Measurements from ENCODE around the gene CNTD1.
"Not testable (repeated sequence)": the region's sequence is repeated elsewhere in the genome, so short reads cannot be mapped to it uniquely, and the experiment has no call there.

DNA sequence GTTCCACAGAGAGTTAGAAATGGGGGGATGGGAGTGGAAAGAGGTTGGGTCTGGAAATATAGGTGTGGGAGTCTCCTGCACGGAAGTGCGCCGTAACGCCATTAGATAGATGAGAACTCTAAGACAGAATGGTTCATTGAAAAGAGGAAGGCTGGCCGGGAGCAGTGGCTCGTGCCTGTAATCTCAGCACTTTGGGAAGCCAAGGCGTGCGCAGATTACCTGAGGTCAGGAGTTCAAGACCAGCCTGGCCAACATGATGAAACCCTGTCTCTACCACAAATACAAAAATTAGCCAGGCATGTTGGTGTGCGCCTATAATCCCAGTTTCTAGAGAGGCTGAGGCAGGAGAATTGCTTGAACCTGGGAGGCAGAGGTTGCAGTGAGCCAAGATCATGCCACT lies 30.7 kb upstream of the CNTD1 start:
- TF ChIP-seq, protein P1, sequence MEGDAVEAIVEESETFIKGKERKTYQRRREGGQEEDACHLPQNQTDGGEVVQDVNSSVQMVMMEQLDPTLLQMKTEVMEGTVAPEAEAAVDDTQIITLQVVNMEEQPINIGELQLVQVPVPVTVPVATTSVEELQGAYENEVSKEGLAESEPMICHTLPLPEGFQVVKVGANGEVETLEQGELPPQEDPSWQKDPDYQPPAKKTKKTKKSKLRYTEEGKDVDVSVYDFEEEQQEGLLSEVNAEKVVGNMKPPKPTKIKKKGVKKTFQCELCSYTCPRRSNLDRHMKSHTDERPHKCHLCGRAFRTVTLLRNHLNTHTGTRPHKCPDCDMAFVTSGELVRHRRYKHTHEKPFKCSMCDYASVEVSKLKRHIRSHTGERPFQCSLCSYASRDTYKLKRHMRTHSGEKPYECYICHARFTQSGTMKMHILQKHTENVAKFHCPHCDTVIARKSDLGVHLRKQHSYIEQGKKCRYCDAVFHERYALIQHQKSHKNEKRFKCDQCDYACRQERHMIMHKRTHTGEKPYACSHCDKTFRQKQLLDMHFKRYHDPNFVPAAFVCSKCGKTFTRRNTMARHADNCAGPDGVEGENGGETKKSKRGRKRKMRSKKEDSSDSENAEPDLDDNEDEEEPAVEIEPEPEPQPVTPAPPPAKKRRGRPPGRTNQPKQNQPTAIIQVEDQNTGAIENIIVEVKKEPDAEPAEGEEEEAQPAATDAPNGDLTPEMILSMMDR (IDR thresholded peaks at IDR 0.05; ENCODE audit: borderline replicate concordance, extremely low read depth, low read length, poor library complexity, severe bottlenecking) = not testable (repeated sequence)
- TF ChIP-seq EZH2 (IDR thresholded peaks at IDR 0.05; ENCODE audit: borderline replicate concordance, low read depth, low read length, severe bottlenecking) = not testable (repeated sequence)
